ENCODE data around the gene PAPPA2. TPM values are rescaled to one million over a fixed set of nuclear protein-coding genes. Genes with fewer than 3 reads are reported as not detected.

PAPPA2 gene
- total RNA-seq, 2 experiments from 2014 or later: 0.03 TPM; not detected in 1

GRCh38 chr1:176691251-176692228 is 228.6 kb downstream of the PAPPA2 start:
- no peak for DNase-seq
- H3K4me1 Mint-ChIP-seq: no peaks in the 10 kb centered on the region
- ATAC-seq (ENCODE audit: low read depth): no peak
- H3K36me3 Mint-ChIP-seq: no peaks in the 10 kb centered on the region
- no peak overlapping the region for H3K4me3 Mint-ChIP-seq
- H3K27ac Mint-ChIP-seq: no peak overlapping the region
- H3K27me3 Mint-ChIP-seq: no peaks in the 10 kb centered on the region
- no peaks in the 10 kb centered on the region for H3K9me3 Mint-ChIP-seq
- POLR2A ChIA-PET: no interaction called here

GRCh38 chr1:176692431-176692830 is 229.5 kb downstream of the PAPPA2 start:
- no peaks in the 10 kb centered on the region for H3K36me3 Mint-ChIP-seq
- no peak for DNase-seq
- no peaks in the 10 kb centered on the region for H3K27me3 Mint-ChIP-seq
- H3K4me1 Mint-ChIP-seq: no peaks in the 10 kb centered on the region
- POLR2A ChIA-PET: no interaction called here
- no peak for ATAC-seq (ENCODE audit: low read depth)
- no peak overlapping the region for H3K27ac Mint-ChIP-seq
- H3K9me3 Mint-ChIP-seq: no peaks in the 10 kb centered on the region
- H3K4me3 Mint-ChIP-seq: no peak overlapping the region

- POLR2A ChIA-PET: no interaction called here
- H3K4me1 Mint-ChIP-seq: no peaks in the 10 kb centered on the region
- ATAC-seq (ENCODE audit: low read depth): no peak
- H3K27ac Mint-ChIP-seq: no peak overlapping the region
- no peaks in the 10 kb centered on the region for H3K36me3 Mint-ChIP-seq
- H3K27me3 Mint-ChIP-seq: no peaks in the 10 kb centered on the region
- no peak for DNase-seq
- no peaks in the 10 kb centered on the region for H3K9me3 Mint-ChIP-seq
- H3K4me3 Mint-ChIP-seq: no peak overlapping the region
Measured at GRCh38 chr1:176692988-176693696, 230.2 kb downstream of the PAPPA2 start.

- Mint-ChIP-seq H3K36me3 (no peaks in the 10 kb centered on the region), H3K4me3 (no peak overlapping the region), H3K27me3 (no peaks in the 10 kb centered on the region), H3K27ac (no peak overlapping the region), H3K9me3 (no peaks in the 10 kb centered on the region), H3K4me1 (no peaks in the 10 kb centered on the region)
- DNase-seq: no peak
- ATAC-seq (ENCODE audit: low read depth): no peak
- POLR2A ChIA-PET: no interaction called here
Measured at GRCh38 chr1:176693697-176694329, 230.8 kb downstream of the PAPPA2 start.

GRCh38 chr1:176694713-176695112 is 231.7 kb downstream of the PAPPA2 start:
- DNase-seq (no peak), ATAC-seq (ENCODE audit: low read depth) (no peak)
- Mint-ChIP-seq H3K4me3 (no peak overlapping the region), H3K27me3 (no peaks in the 10 kb centered on the region), H3K36me3 (no peaks in the 10 kb centered on the region), H3K4me1 (no peaks in the 10 kb centered on the region), H3K9me3 (no peaks in the 10 kb centered on the region), H3K27ac (no peak overlapping the region)
- POLR2A ChIA-PET: no interaction called here

- no peak for ATAC-seq (ENCODE audit: low read depth)
Measured at GRCh38 chr1:176696109-176696508, 233.1 kb downstream of the PAPPA2 start.

GRCh38 chr1:176696689-176697088 is 233.7 kb downstream of the PAPPA2 start:
- H3K4me3 Mint-ChIP-seq: no peak overlapping the region
- DNase-seq: no peak
- no peaks in the 10 kb centered on the region for H3K36me3 Mint-ChIP-seq
- POLR2A ChIA-PET: no interaction called here
- H3K27me3 Mint-ChIP-seq: no peaks in the 10 kb centered on the region
- ATAC-seq (ENCODE audit: low read depth): no peak
- no peak overlapping the region for H3K27ac Mint-ChIP-seq
- H3K9me3 Mint-ChIP-seq: no peaks in the 10 kb centered on the region
- H3K4me1 Mint-ChIP-seq: no peaks in the 10 kb centered on the region

More at GRCh38 chr1:176696109-176696508, 233.1 kb downstream of the PAPPA2 start:
- Mint-ChIP-seq H3K9me3 (no peaks in the 10 kb centered on the region), H3K4me1 (no peaks in the 10 kb centered on the region), H3K27ac (no peak overlapping the region), H3K27me3 (no peaks in the 10 kb centered on the region), H3K4me3 (no peak overlapping the region), H3K36me3 (no peaks in the 10 kb centered on the region)
- POLR2A ChIA-PET: no interaction called here
- no peak for DNase-seq

GRCh38 chr1:176699821-176700220 is 236.8 kb downstream of the PAPPA2 start:
- no peaks in the 10 kb centered on the region for H3K36me3 Mint-ChIP-seq
- no peak overlapping the region for H3K27ac Mint-ChIP-seq
- no peak for ATAC-seq (ENCODE audit: low read depth)
- DNase-seq: no peak
- no peaks in the 10 kb centered on the region for H3K4me1 Mint-ChIP-seq
- POLR2A ChIA-PET: no interaction called here
- no peak overlapping the region for H3K4me3 Mint-ChIP-seq
- no peaks in the 10 kb centered on the region for H3K9me3 Mint-ChIP-seq
- no peaks in the 10 kb centered on the region for H3K27me3 Mint-ChIP-seq

GRCh38 chr1:176701151-176701866 is 238.3 kb downstream of the PAPPA2 start:
- Mint-ChIP-seq H3K9me3 (no peaks in the 10 kb centered on the region), H3K27me3 (peaks cover 2% of the 10 kb centered on the region), H3K4me3 (no peak overlapping the region), H3K36me3 (no peaks in the 10 kb centered on the region), H3K4me1 (no peaks in the 10 kb centered on the region), H3K27ac (no peak overlapping the region)
- DNase-seq (no peak), ATAC-seq (ENCODE audit: low read depth) (no peak)
- POLR2A ChIA-PET: no interaction called here

GRCh38 chr1:176702901-176703300 is 239.9 kb downstream of the PAPPA2 start:
- Mint-ChIP-seq H3K36me3 (no peaks in the 10 kb centered on the region), H3K9me3 (no peaks in the 10 kb centered on the region), H3K4me3 (no peak overlapping the region), H3K27me3 (peaks cover 2% of the 10 kb centered on the region), H3K27ac (no peak overlapping the region), H3K4me1 (no peaks in the 10 kb centered on the region)
- POLR2A ChIA-PET: no interaction called here
- DNase-seq: no peak
- no peak for ATAC-seq (ENCODE audit: low read depth)

GRCh38 chr1:176705585-176705984 is 242.6 kb downstream of the PAPPA2 start:
- Mint-ChIP-seq H3K4me1 (no peaks in the 10 kb centered on the region), H3K9me3 (no peaks in the 10 kb centered on the region), H3K27ac (no peak overlapping the region), H3K27me3 (peaks cover 2% of the 10 kb centered on the region), H3K4me3 (no peak overlapping the region), H3K36me3 (no peaks in the 10 kb centered on the region)
- ATAC-seq (ENCODE audit: low read depth) (no peak), DNase-seq (no peak)
- POLR2A ChIA-PET: no interaction called here

GRCh38 chr1:176717066-176717750 is 254.2 kb downstream of the PAPPA2 start:
- DNase-seq (no peak), ATAC-seq (ENCODE audit: low read depth) (no peak)
- peaks cover 1% of the 10 kb centered on the region for H3K9me3 Mint-ChIP-seq
- H3K4me3 Mint-ChIP-seq: no peak overlapping the region
- no peak overlapping the region for H3K27ac Mint-ChIP-seq
- POLR2A ChIA-PET: no interaction called here
- no peaks in the 10 kb centered on the region for H3K36me3 Mint-ChIP-seq
- no peaks in the 10 kb centered on the region for H3K4me1 Mint-ChIP-seq
- peaks cover 1% of the 10 kb centered on the region for H3K27me3 Mint-ChIP-seq

- ATAC-seq (ENCODE audit: low read depth): no peak
- no peaks in the 10 kb centered on the region for H3K36me3 Mint-ChIP-seq
- H3K9me3 Mint-ChIP-seq: peaks cover 1% of the 10 kb centered on the region
- H3K27ac Mint-ChIP-seq: no peak overlapping the region
- POLR2A ChIA-PET: no interaction called here
- no peak overlapping the region for H3K4me3 Mint-ChIP-seq
- no peak for DNase-seq
- H3K27me3 Mint-ChIP-seq: peaks cover 1% of the 10 kb centered on the region
- H3K4me1 Mint-ChIP-seq: no peaks in the 10 kb centered on the region
Measured at GRCh38 chr1:176719447-176719846, 256.5 kb downstream of the PAPPA2 start.

Data from activated naive CD8-positive, alpha-beta T cell treated with anti-CD3 and anti-CD28 coated beads, Interleukin-2, amount 10 ng/mL, durations not matched to agents 7 days and 5 days (primary cell).